ENCODE measurements around the gene USO1. TPM values are rescaled to one million over a fixed set of nuclear protein-coding genes. Genes with fewer than 3 reads are reported as not detected.
"Not testable (repeated sequence)": the region's sequence is repeated elsewhere in the genome, so short reads cannot be mapped to it uniquely, and the experiment has no call there.

The USO1 gene
- total RNA-seq, 3 donors from 2014 or later (not counting 1 experiment from before 2014, with no cell fraction given) = 29.7 to 38.4 (median 32.2) TPM

DNA sequence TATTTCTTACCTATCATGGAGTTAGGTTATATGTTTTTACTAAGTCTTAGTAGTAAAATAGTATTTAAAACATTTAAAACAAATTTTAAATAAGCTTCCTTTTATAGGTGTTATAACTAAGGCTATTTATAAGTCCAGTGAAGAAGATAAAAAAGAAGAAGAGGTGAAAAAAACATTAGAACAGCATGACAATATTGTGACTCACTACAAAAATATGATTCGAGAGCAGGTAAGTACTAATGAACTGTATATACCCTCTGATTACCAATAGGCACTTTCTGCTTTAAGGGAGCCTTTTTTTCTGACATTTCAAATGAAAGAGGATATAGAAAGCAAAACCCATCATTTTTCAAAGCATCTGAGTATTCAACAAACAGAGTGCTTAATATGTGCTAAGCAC lies 76.6 kb downstream of the USO1 start:
- Mint-ChIP-seq H3K4me3 (no peak overlapping the region), H3K27ac (no peak overlapping the region), H3K4me1 (no peaks in the 10 kb centered on the region), H3K9me3 (no peaks in the 10 kb centered on the region), H3K36me3 (peaks cover 24% of the 10 kb centered on the region), H3K27me3 (ENCODE audit: low read depth in 2 of 2) (no peaks in the 10 kb centered on the region)
- Histone ChIP-seq H3K4me1 (ENCODE audit: control insufficient read depth, insufficient read depth, low read length) (no peaks in the 10 kb centered on the region), H3K36me3 (ENCODE audit: control insufficient read depth, insufficient read depth, low read length) (peaks cover 44% of the 10 kb centered on the region), H3K4me3 (ENCODE audit: low read length) (no peak overlapping the region), H3K9me3 (ENCODE audit: control insufficient read depth, insufficient read depth, low read length) (no peaks in the 10 kb centered on the region), H3K27me3 (ENCODE audit: control insufficient read depth, insufficient read depth, low read length) (no peaks in the 10 kb centered on the region), H3K27ac (ENCODE audit: low read length) (no peak overlapping the region)
- intact Hi-C loops (cut with micrococcal nuclease) = no loop called here
- ATAC-seq = no peak
- TF ChIP-seq, protein P1, sequence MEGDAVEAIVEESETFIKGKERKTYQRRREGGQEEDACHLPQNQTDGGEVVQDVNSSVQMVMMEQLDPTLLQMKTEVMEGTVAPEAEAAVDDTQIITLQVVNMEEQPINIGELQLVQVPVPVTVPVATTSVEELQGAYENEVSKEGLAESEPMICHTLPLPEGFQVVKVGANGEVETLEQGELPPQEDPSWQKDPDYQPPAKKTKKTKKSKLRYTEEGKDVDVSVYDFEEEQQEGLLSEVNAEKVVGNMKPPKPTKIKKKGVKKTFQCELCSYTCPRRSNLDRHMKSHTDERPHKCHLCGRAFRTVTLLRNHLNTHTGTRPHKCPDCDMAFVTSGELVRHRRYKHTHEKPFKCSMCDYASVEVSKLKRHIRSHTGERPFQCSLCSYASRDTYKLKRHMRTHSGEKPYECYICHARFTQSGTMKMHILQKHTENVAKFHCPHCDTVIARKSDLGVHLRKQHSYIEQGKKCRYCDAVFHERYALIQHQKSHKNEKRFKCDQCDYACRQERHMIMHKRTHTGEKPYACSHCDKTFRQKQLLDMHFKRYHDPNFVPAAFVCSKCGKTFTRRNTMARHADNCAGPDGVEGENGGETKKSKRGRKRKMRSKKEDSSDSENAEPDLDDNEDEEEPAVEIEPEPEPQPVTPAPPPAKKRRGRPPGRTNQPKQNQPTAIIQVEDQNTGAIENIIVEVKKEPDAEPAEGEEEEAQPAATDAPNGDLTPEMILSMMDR (IDR thresholded peaks at IDR 0.05) = no peak
- no CpG with 5 or more reads among the region's 1 CpG for WGBS (ENCODE audit: insufficient coverage)
- DNase-seq = no peak

DNA sequence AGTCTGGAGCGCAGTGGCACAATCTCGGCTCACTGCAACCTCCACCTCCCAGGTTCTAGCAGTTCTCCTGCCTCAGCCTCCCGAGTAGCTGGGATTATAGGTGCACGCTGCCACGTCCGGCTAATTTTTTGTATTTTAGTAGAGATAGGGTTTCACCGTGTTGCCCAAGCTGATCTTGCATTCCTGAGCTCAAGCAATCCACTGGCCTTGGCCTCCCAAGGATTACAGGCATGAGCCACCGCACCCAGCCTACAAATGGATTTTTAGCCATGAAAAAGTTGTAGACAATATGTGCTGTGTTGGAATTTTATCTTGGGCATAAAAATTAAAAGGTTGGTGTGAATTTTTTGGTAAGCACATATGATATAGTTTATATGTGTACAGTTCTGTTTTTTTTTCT lies 81.7 kb downstream of the USO1 start:
- H3K9me3 ChIP-seq (ENCODE audit: control insufficient read depth, insufficient read depth, low read length); H3K27me3 Mint-ChIP-seq (ENCODE audit: low read depth in 2 of 2); H3K4me3 Mint-ChIP-seq; H3K4me3 ChIP-seq (ENCODE audit: low read length); intact Hi-C loops (cut with micrococcal nuclease); H3K27ac ChIP-seq (ENCODE audit: low read length); ATAC-seq; H3K9me3 Mint-ChIP-seq; H3K4me1 Mint-ChIP-seq; H3K27ac Mint-ChIP-seq; DNase-seq; H3K27me3 ChIP-seq (ENCODE audit: control insufficient read depth, insufficient read depth, low read length); H3K4me1 ChIP-seq (ENCODE audit: control insufficient read depth, insufficient read depth, low read length): not testable (repeated sequence)
- H3K36me3 Mint-ChIP-seq = peaks cover 28% of the 10 kb centered on the region
- H3K36me3 ChIP-seq (ENCODE audit: control insufficient read depth, insufficient read depth, low read length) = peaks cover 66% of the 10 kb centered on the region
- 93% methylated on average over 8 of the region's 8 CpGs for WGBS (ENCODE audit: insufficient coverage)

DNA sequence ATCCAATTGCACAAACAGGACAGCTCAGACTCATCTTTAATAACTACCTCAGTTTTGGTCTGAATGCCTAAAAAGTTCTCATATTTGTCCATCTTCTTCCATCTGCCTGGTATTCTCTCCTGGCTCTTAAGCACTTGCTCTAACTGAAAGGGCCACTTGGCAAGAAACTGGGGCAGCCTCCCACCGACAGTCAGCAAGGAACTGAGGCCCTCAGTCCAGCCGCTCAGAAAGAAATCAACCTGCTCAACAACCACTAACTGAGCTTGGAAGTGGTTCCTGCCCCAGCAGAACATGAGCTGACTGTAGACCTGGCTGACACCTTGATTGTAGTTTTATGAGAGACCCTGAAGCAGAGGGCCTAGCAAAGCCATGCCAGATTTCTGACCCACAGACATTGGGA lies 93.5 kb downstream of the USO1 start:
- H3K27me3 ChIP-seq (ENCODE audit: control insufficient read depth, insufficient read depth, low read length) = no peaks in the 10 kb centered on the region
- DNase-seq (no peak), ATAC-seq (no peak)
- intact Hi-C loops (cut with micrococcal nuclease) = no loop called here
- no peaks in the 10 kb centered on the region for H3K4me1 Mint-ChIP-seq
- H3K27me3 Mint-ChIP-seq (ENCODE audit: low read depth in 2 of 2) = no peaks in the 10 kb centered on the region
- no peak overlapping the region for H3K4me3 ChIP-seq (ENCODE audit: low read length)
- no peaks in the 10 kb centered on the region for H3K9me3 Mint-ChIP-seq
- no peaks in the 10 kb centered on the region for H3K4me1 ChIP-seq (ENCODE audit: control insufficient read depth, insufficient read depth, low read length)
- H3K27ac Mint-ChIP-seq = no peak overlapping the region
- 94% methylated on average over 2 of the region's 2 CpGs for WGBS (ENCODE audit: insufficient coverage)
- TF ChIP-seq, protein P1 (IDR thresholded peaks at IDR 0.05) = no peak
- H3K36me3 ChIP-seq (ENCODE audit: control insufficient read depth, insufficient read depth, low read length) = peaks cover 19% of the 10 kb centered on the region
- H3K36me3 Mint-ChIP-seq = peaks cover 7% of the 10 kb centered on the region
- H3K9me3 ChIP-seq (ENCODE audit: control insufficient read depth, insufficient read depth, low read length) = no peaks in the 10 kb centered on the region
- H3K27ac ChIP-seq (ENCODE audit: low read length) = no peak overlapping the region
- H3K4me3 Mint-ChIP-seq = no peak overlapping the region

DNA sequence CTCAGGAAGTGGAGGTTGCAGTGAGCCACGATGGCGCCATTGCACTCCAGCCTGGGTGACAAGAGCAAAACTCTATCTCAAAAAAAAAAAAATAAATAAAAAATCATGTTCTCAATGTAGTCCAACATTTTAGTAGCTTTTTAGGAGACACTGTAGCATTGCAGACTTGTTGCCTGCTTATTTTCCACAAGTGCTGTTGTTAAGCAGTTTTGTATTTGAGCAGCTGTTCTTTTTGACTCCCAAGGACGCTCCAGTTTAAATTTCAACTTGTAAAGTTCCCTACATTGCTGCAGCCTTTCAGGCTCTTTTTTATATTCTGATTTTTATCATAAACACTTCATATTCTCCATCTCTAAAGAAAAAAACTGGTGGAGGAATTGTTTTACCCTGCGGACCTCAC lies 94.7 kb downstream of the USO1 start:
- Histone ChIP-seq H3K36me3 (ENCODE audit: control insufficient read depth, insufficient read depth, low read length) (peaks cover 9% of the 10 kb centered on the region), H3K9me3 (ENCODE audit: control insufficient read depth, insufficient read depth, low read length) (no peaks in the 10 kb centered on the region), H3K4me1 (ENCODE audit: control insufficient read depth, insufficient read depth, low read length) (no peaks in the 10 kb centered on the region), H3K27ac (ENCODE audit: low read length) (no peak overlapping the region), H3K27me3 (ENCODE audit: control insufficient read depth, insufficient read depth, low read length) (no peaks in the 10 kb centered on the region), H3K4me3 (ENCODE audit: low read length) (no peak overlapping the region)
- DNase-seq (no peak), ATAC-seq (no peak)
- 100% methylated on average over 3 of the region's 4 CpGs for WGBS (ENCODE audit: insufficient coverage)
- no peaks in the 10 kb centered on the region for H3K36me3 Mint-ChIP-seq
- TF ChIP-seq, protein P1 (IDR thresholded peaks at IDR 0.05) = no peak
- H3K27ac Mint-ChIP-seq = no peak overlapping the region
- H3K4me3 Mint-ChIP-seq = no peak overlapping the region
- no peaks in the 10 kb centered on the region for H3K27me3 Mint-ChIP-seq (ENCODE audit: low read depth in 2 of 2)
- H3K4me1 Mint-ChIP-seq = no peaks in the 10 kb centered on the region
- intact Hi-C loops (cut with micrococcal nuclease) = no loop called here
- no peaks in the 10 kb centered on the region for H3K9me3 Mint-ChIP-seq

Data from natural killer cell (primary cell).